ENCODE measurements around the gene RHOU.
"Not testable (repeated sequence)": the region's sequence is repeated elsewhere in the genome, so short reads cannot be mapped to it uniquely, and the experiment has no call there.

The RHOU gene

DNA sequence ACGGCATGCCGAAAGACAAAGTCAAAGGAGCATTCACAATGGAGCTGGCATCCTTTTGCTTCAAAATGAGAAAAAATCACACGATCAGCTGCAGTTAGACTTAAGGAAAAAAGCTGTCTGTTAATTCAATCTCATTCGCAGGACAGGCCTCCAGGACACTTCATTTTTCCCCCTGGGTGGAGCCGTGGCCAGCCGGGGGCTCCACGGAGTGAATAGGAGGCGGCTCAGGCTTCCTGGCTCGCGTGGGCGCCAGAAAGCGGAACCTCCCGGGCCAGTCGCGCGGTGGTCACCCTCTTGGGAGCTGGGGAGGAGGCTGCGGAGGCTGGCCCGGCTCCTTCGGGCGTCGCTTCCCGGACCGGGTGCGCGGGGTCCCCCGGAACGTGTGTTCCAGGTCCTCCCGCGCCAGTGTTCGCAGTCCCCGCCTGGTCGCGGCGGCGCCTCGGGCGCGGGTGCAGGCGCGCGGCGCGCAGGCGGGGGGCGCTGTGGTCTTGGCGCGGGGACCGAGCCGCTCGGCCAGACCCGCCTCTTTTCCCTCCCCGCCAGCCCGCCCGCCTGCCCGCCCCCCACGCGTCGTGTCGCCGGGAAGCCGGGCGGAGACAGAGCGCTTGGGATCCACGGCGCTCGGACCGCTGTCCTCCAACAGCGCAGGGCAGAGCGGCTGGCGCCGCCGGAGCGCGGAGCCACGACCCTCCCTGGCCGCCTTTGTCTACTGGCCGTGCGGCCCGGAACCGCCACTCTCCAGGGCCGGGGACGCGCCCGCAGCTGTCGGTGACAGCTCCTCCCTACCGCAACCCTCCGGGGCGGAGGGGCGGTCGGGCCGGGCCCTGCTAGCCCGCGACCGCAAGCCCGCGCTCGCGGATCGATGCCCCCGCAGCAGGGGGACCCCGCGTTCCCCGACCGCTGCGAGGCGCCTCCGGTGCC, at the start of gene RHOU:
Gene RHOU, plus strand, starts transcription at position 599 of the 921 bp plus-strand sequence. Its CDS starts 264 bp downstream, at position 863.
- FAIRE-seq (no peak), DNase-seq (ENCODE audit: low spot score) (peak; percentile 88)

- no peak for DNase-seq (ENCODE audit: low spot score)
- FAIRE-seq, result no peak
These were observed 47.7 kb upstream of the RHOU start for GRCh38 chr1:228687587-228687986.

DNA sequence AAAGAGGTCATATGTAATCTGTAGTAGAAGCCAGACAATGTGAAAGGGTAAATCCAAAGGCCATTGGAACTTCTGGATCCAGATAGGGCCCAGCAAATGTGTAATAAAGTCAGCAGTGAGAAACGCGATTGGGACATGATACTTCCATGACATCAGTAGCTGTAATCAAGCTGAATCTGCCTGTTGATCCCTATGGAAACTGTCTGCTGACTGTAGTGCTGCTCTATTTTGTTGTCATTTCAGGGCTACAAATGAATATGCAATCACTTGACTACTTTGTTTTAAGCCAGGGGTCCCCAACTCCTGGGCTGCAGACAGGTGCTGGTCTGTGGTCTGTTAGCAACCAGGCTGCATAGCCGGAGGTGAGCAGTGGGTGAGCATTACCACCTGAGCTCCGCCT, 46.0 kb upstream of the RHOU start:
- FAIRE-seq (no peak), DNase-seq (ENCODE audit: low spot score) (no peak)

GRCh38 chr1:228691211-228691610, 44.1 kb upstream of the RHOU start:
- DNase-seq (ENCODE audit: low spot score) (no peak), FAIRE-seq (no peak)

GRCh38 chr1:228691926-228692325, 43.4 kb upstream of the RHOU start:
- peak; percentile 46 for DNase-seq (ENCODE audit: low spot score)
- FAIRE-seq, result no peak

- peak; percentile 20 for FAIRE-seq
- not testable (repeated sequence) for DNase-seq (ENCODE audit: low spot score)
These were observed 40.8 kb upstream of the RHOU start for GRCh38 chr1:228694447-228694846.

DNA sequence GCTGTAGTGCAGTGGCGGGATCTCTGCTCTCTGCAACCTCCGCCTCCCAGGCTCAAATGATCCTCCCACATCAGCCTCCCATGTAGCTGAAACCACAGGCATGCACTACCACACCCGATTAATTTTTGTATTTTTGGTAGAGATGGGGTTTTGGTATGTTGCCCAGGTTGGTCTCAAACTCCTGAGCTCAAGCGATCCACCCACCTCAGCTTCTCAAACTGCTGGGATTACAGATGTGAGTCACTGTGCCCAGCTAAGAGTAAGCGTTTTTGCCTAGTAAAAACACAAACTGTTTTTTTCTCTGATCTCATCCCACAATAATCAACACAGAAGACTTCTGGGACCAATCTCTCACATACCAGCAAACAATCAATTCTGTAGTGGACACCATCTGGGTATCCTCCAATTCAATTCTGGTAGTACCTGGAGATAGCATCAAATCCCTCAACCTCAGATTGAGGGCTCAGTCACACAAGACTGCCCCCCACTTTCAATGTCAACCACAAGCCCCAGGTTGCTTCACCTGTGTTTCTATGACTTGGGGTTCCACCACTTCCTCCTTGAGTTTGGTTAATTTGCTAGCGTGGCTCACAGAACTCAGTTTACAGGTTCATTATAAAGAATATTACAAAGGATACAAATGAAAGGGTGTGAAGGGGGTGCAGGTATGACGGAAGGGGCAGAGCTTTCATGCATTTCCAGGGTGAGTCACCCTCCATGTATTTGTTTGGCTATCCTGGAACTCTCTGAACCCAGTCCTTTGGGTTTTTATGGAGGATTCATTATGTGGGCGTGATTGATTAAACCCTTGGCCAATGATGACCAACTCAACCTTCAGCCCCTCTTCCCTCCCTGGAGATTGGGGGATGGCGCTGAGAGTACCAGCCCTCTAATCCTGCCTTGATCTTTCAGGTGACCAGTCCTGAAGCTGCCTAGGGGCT, 40.0 kb upstream of the RHOU start:
- no peak for FAIRE-seq
- DNase-seq (ENCODE audit: low spot score), result peak; percentile 41

GRCh38 chr1:228697207-228698016, 37.9 kb upstream of the RHOU start:
- peak; percentile 23 for DNase-seq (ENCODE audit: low spot score)
- FAIRE-seq, result no peak

GRCh38 chr1:228698017-228698329, 37.3 kb upstream of the RHOU start:
- FAIRE-seq (no peak), DNase-seq (ENCODE audit: low spot score) (no peak)

DNA sequence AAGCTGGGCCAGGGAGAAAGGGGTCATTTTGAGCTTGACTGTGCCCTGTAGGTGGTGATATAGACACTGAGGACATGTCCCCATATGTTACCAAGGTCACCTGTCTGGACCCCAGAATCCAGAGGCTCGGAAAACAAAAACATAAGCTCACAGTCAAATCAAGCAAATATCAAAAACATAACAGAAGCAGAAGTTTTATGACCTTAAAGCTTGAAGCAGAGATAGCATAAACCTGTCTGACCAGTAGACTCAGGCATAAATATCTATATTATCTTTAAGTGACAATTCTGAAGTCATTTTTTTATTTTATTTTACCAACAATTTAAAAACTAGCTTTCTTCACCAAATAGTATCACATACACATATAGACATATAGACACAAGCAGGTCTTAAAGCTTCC, 32.8 kb upstream of the RHOU start:
- FAIRE-seq (no peak), DNase-seq (ENCODE audit: low spot score) (no peak)

DNA sequence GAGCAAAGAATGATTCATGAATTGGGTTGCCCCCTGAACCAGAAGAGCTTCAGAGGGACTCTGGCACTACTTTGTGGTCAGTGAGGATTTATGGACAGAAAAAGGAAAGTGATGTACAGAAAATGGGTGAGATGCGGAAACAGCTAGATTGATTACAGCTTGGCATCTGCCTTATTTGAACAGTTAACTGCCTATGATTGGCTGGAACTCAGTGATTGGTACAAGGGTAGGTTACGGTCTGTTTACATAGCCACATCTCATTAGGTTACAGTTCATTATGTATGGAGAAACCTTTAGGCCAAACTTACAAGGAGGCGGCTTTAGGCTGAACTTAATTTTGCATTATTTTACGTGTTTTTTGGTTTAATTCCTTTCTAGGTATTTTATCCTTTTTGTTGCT, 29.0 kb upstream of the RHOU start:
- FAIRE-seq, result no peak

DNA sequence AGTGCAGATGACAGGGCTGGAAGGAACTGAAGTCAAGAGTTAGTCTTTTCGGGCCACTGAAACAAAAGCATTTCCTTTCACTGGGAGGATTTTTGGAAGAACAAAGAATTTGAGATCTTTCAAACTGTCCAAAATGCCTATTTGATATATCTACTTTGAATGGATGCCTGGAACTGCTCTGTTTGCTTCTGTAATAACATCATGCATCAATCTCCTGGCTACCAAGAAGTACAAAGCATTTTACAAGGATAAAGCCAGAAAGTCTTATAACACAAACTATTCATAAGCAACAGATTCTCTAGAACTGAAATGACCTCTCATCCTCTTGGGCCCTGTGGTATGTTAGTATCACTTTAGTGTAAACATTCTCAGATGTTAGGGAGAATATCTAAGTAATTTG, 18.2 kb upstream of the RHOU start:
- DNase-seq (ENCODE audit: low spot score) (no peak), FAIRE-seq (no peak)

More for the DNA sequence above, 29.0 kb upstream of the RHOU start:
- DNase-seq (ENCODE audit: low spot score), result no peak

DNA sequence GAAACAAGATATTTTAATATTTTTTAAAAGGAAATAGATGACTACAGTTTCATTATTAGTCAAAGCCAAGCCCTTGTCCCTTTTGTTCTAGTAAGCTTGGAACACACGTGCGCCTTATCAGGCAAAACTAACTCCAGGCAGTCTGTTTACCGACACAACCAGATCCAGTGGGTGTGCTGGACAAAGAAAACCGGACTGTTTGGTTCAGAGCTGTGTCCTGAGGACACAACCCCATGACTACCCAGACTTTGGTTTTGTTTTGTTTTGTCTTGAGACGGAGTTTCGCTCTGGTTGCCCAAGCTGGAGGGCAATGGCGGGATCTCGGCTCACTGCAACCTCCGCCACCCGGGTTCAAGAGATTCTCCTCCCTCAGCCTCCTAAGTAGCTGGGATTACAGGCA, 13.9 kb upstream of the RHOU start:
- FAIRE-seq (no peak), DNase-seq (ENCODE audit: low spot score) (no peak)

GRCh38 chr1:228723287-228723686, 12.0 kb upstream of the RHOU start:
- FAIRE-seq, result no peak
- DNase-seq (ENCODE audit: low spot score), result no peak

GRCh38 chr1:228723921-228724320, 11.4 kb upstream of the RHOU start:
- no peak for DNase-seq (ENCODE audit: low spot score)
- FAIRE-seq, result no peak

DNA sequence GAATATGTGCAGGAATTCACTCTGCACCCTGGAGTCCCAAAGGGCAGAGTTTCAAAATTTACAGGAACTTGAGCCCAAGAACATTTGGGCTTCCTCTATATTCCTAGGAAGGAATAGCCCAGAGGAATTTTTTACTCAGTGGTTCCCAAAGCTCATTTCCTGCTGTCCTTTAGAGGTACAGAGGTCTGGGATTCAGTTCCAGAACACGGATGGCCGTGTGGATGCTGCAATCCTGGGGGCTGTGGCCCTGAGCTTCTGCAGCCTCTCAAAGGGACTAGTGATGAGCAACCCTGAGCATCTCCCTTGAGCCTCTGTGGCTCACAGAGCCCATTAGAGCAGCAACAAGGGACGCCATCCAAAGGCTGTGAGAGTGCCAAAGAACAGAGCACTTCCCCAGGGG, 10.1 kb upstream of the RHOU start:
- DNase-seq (ENCODE audit: low spot score) (no peak), FAIRE-seq (no peak)

DNA sequence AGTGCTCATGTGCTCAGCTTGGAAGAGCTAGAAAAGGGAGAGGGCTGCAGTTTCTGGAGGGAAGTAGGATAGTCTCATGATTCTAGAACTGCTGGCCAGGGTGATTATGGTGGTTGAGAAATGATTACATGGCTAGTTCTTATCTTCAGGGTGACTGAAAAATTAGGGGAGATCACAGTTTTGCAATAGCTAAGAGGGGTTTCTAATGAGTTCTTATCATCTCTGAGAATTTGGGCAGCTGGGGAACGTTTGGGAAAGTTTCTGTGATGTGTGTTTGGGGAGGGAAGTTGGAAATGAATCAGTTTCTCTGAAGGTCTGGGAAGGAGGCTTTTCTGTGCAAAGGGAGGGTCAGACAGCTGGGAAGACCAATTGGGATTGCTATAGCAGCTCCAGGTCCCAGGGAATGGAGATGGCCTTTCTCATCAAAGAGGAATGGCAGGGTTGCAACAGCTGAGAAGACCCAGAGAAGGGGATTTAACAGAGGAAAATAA, 7.6 kb upstream of the RHOU start:
- DNase-seq (ENCODE audit: low spot score) (no peak), FAIRE-seq (no peak)

GRCh38 chr1:228732426-228732825, 2.9 kb upstream of the RHOU start:
- no peak for FAIRE-seq
- no peak for DNase-seq (ENCODE audit: low spot score)

- FAIRE-seq (no peak), DNase-seq (ENCODE audit: low spot score) (no peak)
These were observed 1.7 kb upstream of the RHOU start for GRCh38 chr1:228733576-228733975.

GRCh38 chr1:228735871-228736586, 750 bp downstream of the RHOU start:
- FAIRE-seq (no peak), DNase-seq (ENCODE audit: low spot score) (peak; percentile 32)
